ENCODE results near the gene B9D1.

Gene B9D1

GRCh38 chr17:19376811-19377210 lies 14.3 kb upstream of the B9D1 start:
- DNase-seq = peak in 1 of 2 donors; percentile 43
- intact Hi-C loops (cut with DNase I; ENCODE audit: low total_unique reads) = loop anchor here (5.0 kb wide), 1 partner anchor 130 kb away; no protein-coding TSS in a partner anchor
- peaks cover 20 to 24% (median 22%) of the 10 kb centered on the region in 3 donors for H3K36me3 ChIP-seq
- TF ChIP-seq, protein P1, sequence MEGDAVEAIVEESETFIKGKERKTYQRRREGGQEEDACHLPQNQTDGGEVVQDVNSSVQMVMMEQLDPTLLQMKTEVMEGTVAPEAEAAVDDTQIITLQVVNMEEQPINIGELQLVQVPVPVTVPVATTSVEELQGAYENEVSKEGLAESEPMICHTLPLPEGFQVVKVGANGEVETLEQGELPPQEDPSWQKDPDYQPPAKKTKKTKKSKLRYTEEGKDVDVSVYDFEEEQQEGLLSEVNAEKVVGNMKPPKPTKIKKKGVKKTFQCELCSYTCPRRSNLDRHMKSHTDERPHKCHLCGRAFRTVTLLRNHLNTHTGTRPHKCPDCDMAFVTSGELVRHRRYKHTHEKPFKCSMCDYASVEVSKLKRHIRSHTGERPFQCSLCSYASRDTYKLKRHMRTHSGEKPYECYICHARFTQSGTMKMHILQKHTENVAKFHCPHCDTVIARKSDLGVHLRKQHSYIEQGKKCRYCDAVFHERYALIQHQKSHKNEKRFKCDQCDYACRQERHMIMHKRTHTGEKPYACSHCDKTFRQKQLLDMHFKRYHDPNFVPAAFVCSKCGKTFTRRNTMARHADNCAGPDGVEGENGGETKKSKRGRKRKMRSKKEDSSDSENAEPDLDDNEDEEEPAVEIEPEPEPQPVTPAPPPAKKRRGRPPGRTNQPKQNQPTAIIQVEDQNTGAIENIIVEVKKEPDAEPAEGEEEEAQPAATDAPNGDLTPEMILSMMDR (IDR thresholded peaks at IDR 0.05) = no peak
- peak overlapping the region; percentile 90 to 98 for H3K27ac ChIP-seq
- H3K9me3 ChIP-seq = no peaks in the 10 kb centered on the region
- H3K4me1 ChIP-seq = peaks cover 0 to 32% (median 19%) of the 10 kb centered on the region in 4 donors
- H3K27me3 ChIP-seq = no peaks in the 10 kb centered on the region
- H3K4me3 ChIP-seq = peak overlapping the region; percentile 66 to 77

DNA sequence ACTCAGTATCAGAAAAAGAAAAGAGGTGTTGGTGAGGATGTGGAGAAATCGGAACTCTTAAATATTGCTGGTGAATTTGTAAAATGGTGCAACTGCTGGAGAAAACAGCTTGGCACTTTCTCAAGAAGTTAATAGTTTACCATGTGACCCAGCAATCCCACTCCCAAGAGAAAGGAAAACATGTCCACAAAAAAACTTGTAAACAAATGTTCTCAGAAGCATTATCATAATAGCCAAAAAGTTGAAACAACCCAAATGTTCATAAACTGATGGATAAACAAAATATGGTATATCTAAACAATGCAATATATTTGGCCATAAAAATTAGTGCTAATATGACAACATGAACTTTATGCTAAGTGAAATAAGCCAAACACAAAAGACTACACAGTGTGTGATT lies 13.2 kb upstream of the B9D1 start:
- TF ChIP-seq, protein P1 (IDR thresholded peaks at IDR 0.05) = no peak
- no peak for DNase-seq
- no peak overlapping the region for H3K4me3 ChIP-seq
- intact Hi-C loops (cut with DNase I; ENCODE audit: low total_unique reads) = loop anchor here (5.0 kb wide), 1 partner anchor 132 kb away; no protein-coding TSS in a partner anchor
- no peak overlapping the region for H3K27ac ChIP-seq
- H3K9me3 ChIP-seq = no peaks in the 10 kb centered on the region
- no peaks in the 10 kb centered on the region for H3K27me3 ChIP-seq
- peaks cover 9 to 13% (median 11%) of the 10 kb centered on the region in 3 donors for H3K36me3 ChIP-seq
- H3K4me1 ChIP-seq = peaks cover 0 to 24% (median 17%) of the 10 kb centered on the region in 4 donors

DNA sequence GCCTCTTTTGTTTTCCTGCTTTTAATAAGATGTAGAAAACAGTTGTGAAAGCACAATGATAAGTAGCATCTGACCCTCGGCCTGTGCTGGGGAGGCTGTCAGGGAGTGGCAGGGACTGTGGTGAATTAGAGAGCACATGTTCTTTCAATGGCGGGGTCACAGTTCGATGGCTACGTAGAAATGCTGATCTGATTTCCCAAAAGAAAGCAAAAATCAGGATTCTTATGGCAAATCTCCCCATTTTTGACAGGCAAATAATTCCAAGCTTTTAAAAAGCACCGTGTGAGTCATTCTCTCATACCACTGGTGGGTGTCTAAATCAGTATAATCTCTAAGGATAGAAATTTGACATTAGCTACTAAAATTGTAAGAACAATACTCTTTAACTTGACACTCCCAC lies 11.6 kb upstream of the B9D1 start:
- intact Hi-C loops (cut with DNase I; ENCODE audit: low total_unique reads) = no loop called here
- TF ChIP-seq, protein P1 (IDR thresholded peaks at IDR 0.05) = no peak

DNA sequence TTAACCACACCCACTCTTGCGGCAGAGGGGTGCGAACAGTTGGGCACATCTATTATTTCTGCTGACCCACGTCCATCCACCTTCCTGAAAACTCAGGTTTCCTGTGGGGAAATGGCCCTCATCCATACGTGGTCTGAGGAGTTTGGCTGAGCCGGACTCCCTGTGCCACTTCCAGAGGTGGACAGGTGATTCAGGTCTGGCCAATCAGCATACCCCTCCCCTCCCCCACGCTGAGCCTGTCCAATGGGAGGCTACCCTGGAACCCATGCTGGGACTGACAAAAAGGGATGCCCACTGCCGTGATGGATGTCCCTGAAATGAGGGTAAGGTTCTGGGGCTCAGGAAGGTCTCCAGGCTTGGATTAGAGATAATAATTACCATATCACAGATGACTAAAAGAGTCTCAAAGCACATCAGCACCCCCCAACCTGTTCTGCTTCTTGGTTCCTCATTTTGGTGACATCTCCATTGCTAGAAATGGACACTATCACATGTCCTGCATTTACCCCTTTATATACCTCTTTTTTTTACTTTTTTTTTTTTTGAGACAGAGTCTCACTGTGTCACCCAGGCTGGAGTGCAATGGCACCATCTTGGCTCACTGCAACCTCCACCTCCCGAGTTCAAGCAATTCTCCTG lies 10.5 kb upstream of the B9D1 start:
- H3K27me3 ChIP-seq = no peaks in the 10 kb centered on the region
- TF ChIP-seq, protein P1 (IDR thresholded peaks at IDR 0.05) = no peak
- no peaks in the 10 kb centered on the region for H3K36me3 ChIP-seq
- peaks cover 0 to 29% (median 11%) of the 10 kb centered on the region in 4 donors for H3K4me1 ChIP-seq
- no peaks in the 10 kb centered on the region for H3K9me3 ChIP-seq
- intact Hi-C loops (cut with DNase I; ENCODE audit: low total_unique reads) = no loop called here
- no peak overlapping the region for H3K27ac ChIP-seq
- no peak overlapping the region for H3K4me3 ChIP-seq
- no peak for DNase-seq

More for the DNA sequence above, 11.6 kb upstream of the B9D1 start:
- no peaks in the 10 kb centered on the region for H3K36me3 ChIP-seq
- H3K4me1 ChIP-seq = peaks cover 0 to 22% (median 11%) of the 10 kb centered on the region in 4 donors
- H3K4me3 ChIP-seq = no peak overlapping the region
- no peak overlapping the region for H3K27ac ChIP-seq
- H3K9me3 ChIP-seq = no peaks in the 10 kb centered on the region
- no peaks in the 10 kb centered on the region for H3K27me3 ChIP-seq
- DNase-seq = no peak

DNA sequence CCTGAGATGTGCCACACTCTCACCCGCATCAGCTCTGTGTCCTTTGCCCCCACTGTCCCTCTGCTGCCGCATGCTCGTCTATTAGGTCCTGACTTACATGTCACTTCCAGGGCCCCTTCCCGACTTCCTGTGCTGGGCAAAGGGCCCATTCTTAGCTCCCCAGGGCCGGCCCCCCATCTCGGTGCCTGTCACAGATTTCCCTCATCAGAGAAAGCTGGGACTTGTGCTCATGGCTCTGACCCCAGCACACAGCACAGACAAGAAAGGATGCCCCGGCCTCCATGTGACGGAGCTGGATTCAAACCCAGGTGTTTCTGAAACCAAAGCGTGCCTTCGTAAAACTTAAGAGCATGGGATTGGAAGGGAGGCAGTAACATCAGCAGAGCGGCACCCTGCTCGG lies 9.9 kb upstream of the B9D1 start:
- no peak for DNase-seq
- no peak overlapping the region for H3K4me3 ChIP-seq

More for the DNA sequence above, 9.9 kb upstream of the B9D1 start:
- Histone ChIP-seq H3K4me1 (peaks cover 0 to 34% (median 14%) of the 10 kb centered on the region in 4 donors), H3K36me3 (no peaks in the 10 kb centered on the region), H3K27ac (no peak overlapping the region), H3K9me3 (no peaks in the 10 kb centered on the region), H3K27me3 (no peaks in the 10 kb centered on the region)
- TF ChIP-seq, protein P1 (IDR thresholded peaks at IDR 0.05) = no peak
- intact Hi-C loops (cut with DNase I; ENCODE audit: low total_unique reads) = no loop called here

Data from tibial artery (tissue), 4 donors.